Midbrain (tissue), 1 donor: ENCODE results near the gene DTYMK.
"Not testable (repeated sequence)": the region's sequence is repeated elsewhere in the genome, so short reads cannot be mapped to it uniquely, and the experiment has no call there.

ENCODE experiments used
- DNase-seq: peaks from one replicate; lab custom pipeline; 2025; lab: John Stamatoyannopoulos, UW

Gene DTYMK

DNA sequence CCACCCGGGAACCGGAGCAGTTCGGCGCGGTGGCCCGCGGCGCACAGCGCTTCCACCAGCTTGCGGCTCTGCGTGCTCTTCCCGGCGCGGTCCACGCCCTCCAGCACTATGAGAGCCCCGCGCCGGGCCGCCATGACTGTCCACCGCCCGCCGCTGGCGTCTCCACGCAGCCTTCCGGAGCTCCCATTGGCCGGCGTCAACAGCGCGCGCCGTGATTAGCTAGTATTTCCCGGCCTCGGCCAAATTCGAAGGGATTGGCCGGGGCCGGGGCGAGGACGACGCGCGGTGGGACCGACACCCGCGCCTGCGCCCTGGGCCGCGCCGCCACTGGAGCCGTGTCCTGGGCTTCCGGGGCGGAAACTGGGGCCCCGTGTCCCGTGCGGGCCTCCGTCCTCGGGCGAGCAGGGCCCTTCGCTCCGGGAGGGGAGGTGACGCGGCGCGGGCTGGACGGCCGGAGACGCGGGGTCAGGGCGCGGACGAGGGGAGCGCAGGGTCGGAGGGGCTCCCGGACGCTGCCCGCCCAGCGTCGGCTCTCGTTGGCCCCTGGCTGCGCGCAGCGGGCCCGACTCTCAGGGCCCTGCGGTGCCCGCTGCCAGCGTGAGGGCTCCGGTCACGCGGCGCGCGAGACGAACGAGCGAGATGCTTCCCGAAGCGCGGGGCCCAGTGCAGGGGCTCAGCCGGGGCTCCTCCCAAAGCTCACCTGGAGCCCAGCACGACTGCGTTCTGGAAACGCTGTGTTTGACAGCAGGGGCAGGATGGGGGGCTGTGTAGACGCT, at the start of gene DTYMK:
Gene DTYMK, minus strand, starts transcription at position 166 of the 776 bp plus-strand sequence. Its CDS starts 32 bp downstream, at position 134.
- peak; percentile 97 for DNase-seq

- DNase-seq, result no peak
These were observed 49.5 kb upstream of the DTYMK start for GRCh38 chr2:241736111-241736510.

DNA sequence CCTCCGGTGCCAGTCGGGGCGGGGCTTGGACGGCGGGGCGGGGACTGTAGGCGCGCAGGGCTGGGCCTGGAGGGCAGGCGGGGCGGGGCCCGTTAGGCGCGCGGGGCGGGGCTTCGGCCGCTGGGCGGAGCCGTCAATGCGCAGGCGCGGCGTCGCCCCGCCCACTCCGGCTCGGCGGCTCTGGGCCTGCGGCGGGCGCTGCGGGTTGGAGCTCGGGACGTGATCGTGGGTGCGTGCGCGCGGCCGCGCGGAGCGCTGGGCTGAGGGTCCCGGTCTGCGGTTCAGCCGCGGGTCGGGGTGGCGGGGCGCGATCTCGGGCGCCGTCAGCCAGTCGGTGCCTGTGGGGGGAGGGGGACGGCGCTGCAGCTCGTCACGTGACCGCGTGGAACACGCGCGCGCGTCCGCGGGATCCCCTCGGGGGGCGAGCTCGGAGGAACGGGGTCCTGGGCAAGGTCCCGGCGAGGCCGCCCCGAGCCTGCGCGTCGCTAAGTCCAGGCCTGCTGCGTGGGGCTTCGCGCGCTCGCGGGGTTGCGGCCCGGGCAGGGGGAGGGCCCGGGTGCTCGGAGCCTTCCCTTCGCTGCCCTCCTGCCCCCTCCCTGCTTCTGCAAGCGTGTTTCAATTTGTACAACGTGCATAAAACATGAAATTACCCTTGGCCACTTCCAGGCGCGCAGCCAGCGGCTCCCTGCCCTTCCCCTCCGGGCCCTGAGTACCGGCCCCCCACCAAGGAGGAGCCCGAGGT, 48.0 kb upstream of the DTYMK start, which contains the start of gene D2HGDH:
Gene D2HGDH, plus strand, starts transcription at position 164 of the 742 bp plus-strand sequence. CDS start 595 bp downstream, outside the sequence.
- DNase-seq, result peak; percentile 90

GRCh38 chr2:241734208-241734466, 47.5 kb upstream of the DTYMK start:
- no peak for DNase-seq

DNA sequence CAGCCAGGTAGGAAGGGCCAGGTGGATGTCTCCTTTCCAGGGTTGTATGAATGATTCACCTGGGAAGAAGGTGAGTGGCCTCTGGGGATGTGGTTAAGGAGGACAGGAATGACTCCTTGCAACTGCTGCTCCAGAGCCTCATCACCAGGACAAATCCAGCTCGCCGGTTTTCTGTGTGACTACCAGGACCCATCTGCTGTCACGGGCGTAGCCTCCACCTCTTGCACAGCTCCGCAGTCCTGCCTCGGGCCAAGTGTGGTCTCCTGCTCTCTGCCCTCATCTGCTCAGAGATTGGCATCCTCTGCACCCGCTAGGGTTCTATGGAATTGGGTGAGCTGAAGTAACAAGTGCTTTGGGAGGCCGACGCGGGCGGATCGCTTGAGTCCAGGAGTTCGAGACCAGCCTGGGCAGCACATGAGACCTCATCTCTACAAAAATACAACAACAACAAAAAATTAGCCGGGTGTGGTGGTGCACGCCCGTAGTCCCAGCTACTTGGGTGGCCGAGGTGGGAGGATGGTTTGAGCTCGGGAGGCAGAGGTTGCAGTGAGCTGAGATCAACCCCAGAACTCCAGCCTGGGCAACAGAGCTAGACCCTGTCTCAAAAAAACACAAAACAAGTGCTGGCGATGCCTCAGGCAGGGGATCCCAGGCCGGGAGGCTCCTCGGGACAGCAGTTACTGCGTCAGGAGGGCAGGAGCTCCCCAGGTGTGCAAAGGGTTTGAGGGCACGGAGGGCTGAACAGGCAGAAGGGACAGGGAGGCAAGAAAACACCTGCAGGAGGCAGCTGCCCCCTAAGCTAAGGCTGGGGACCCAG, 47.0 kb upstream of the DTYMK start:
- no peak for DNase-seq

DNA sequence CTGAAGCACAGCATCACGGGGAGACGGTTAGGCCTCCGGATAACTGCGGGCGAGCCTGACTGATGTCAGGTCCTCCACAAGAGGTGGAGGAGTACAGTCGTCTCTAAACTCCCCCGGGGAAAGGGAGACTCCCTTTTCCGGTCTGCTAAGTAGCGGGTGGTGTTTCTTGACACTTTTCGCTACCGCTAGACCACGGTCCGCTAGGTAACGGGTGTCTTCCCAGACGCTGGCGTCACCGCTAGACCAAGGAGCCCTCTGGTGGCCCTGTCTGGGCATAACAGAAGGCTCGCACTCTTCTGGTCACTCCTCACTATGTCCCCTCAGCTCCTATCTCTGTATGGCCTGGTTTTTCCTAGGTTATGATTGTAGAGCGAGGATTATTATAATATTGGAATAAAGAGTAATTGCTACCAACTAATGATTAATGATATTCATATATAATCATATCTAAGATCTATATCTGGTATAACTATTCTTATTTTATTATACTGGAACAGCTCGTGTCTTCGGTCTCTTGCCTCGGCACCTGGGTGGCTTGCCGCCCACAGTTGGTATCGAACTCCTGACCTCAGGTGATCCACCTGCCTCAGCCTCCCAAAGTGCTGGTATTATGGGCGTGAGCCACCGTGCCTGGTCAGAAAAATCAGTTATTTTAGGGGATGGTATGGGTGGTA, 46.0 kb upstream of the DTYMK start:
- DNase-seq, result not testable (repeated sequence)

DNA sequence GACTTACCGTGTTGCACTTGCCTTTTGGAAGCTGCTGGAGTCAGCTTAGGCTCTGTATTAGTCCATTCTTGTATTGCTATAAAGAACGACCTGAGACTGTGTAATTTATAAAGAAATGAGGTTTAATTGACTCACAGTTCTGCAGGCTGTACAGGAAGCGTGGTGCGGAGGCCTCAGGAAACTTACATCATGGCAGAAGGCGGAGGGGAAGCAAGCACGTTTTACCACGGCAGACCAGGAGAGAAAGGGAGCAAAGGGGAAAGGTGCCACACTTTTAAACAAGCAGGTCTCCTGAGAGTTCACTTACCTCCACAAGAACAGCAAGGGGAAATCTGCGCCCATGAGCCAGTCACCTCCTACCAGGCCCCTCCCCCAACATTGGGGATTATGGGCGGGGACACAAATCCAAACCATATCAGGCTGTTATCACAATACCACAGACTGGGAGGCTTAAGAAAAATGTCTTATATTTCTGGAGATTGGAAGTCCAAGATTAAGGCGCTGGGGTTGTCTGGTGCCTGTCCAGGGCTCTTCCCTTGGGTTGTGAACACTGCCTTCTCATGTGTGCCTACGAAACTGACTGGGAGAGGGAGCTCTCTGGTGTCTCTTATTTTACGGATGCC, 44.2 kb upstream of the DTYMK start:
- DNase-seq, result no peak

GRCh38 chr2:241729868-241730267, 43.3 kb upstream of the DTYMK start:
- DNase-seq, result no peak

GRCh38 chr2:241728627-241729026, 42.0 kb upstream of the DTYMK start:
- DNase-seq, result peak; percentile 67

GRCh38 chr2:241728000-241728399, 41.4 kb upstream of the DTYMK start:
- DNase-seq, result no peak

- no peak for DNase-seq
These were observed 39.8 kb upstream of the DTYMK start for GRCh38 chr2:241726459-241726858.

GRCh38 chr2:241724975-241725870, 38.6 kb upstream of the DTYMK start:
- no peak for DNase-seq

DNA sequence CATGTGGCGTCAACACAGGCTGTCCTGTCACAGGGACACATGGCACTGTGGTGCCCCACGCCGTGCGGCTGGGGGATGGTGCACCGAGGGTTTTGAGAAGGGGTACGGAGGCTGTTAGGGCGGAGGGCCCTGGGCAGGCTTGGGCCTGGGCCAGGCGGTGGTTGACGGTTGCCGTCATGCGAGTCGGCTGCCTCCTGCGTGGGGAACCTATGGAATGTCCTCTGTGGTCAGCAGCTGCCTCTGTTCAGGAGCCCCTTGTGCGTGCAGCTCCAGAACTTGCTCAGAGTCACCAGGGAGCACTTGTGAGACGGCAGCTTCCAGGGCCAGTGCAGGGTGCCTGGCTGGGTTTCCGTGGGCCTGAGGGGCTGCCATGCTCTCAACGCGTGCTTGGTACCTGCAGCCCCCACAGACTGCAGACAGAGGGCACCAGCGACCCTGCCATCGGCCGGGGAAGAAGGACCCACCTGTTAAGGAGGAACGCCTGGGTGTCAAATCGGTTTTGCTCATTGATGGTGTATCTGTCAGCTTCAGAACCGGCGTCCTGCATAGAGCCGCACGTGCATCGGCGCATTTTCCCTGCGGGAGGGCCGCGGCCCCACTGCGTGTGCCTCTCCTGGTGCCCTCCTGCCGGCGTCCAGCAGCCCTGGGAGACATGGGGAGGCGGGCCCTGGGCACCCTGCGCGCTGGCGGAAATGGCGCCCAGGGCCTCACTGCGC, 37.8 kb upstream of the DTYMK start:
- no peak for DNase-seq

GRCh38 chr2:241722896-241723454, 36.4 kb upstream of the DTYMK start:
- DNase-seq, result no peak

GRCh38 chr2:241721852-241722251, 35.2 kb upstream of the DTYMK start:
- DNase-seq, result no peak

DNA sequence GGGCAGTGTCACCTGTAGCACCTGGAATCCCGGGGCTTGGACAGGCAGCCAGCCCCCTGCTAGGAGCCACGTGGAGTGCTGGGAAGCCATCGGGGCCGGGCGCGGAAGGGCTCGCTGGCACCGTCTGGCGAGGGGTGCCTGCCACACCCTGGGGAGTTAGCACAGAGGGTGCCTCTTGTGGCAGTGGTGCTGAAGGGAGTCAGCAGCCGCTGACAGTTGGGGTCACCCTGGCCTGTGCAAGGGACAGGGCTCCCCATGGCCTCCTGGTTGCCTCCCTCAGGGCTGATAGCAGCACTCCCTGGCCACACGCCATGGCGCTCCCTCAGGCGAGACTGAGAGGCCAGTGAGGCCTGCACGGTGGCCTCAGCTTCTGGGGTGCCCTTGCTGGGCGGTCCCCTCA, 33.9 kb upstream of the DTYMK start:
- DNase-seq, result no peak

- no peak for DNase-seq
These were observed 33.5 kb upstream of the DTYMK start for GRCh38 chr2:241720099-241720498.

GRCh38 chr2:241719093-241719492, 32.5 kb upstream of the DTYMK start:
- no peak for DNase-seq

- no peak for DNase-seq
These were observed 22.3 kb upstream of the DTYMK start for GRCh38 chr2:241708879-241709278.

GRCh38 chr2:241706537-241706936, 19.9 kb upstream of the DTYMK start:
- DNase-seq, result no peak
